K562 (cell line): ENCODE data around the gene SYNE1. TPM values are rescaled to one million over a fixed set of nuclear protein-coding genes. Genes with fewer than 3 reads are reported as not detected.

Source experiments
- KDM5B ChIP-seq: fragments of 200-600 bp; sonication (generic); IDR thresholded peaks from 2 replicates; pipeline ENCODE4 v1.6.1; 2012; ENCODE audit warnings: low read depth, mild to moderate bottlenecking, moderate library complexity, low read length, control low read depth, inconsistent platforms; ENCODE audit not compliant: insufficient replicate concordance
- MCM3 ChIP-seq: fragments of 450-650 bp; IDR thresholded peaks from 2 replicates; pipeline ENCODE4 v1.6.1; 2016
- MTA3 ChIP-seq: fragments of 450-650 bp; formaldehyde crosslinking; IDR thresholded peaks from 2 replicates; pipeline ENCODE4 v1.6.1; 2017; ENCODE audit warnings: mild to moderate bottlenecking, borderline replicate concordance
- RBM39 ChIP-seq: fragments of 200-400 bp; formaldehyde crosslinking; optimal IDR thresholded peaks from 2 replicates; pipeline ENCODE3; 2018; ENCODE audit warnings: low read depth, low read length
- SMARCB1 ChIP-seq: IDR thresholded peaks from 2 replicates; pipeline ENCODE4 v1.6.1; 2011; ENCODE audit warnings: improper control_type of control experiment, low read depth; ENCODE audit not compliant: insufficient read length
- ZBTB40 ChIP-seq, 2 experiments: fragments of 450-650 bp in 1 of 2; sonication (generic) in 1 of 2; formaldehyde crosslinking in 1 of 2; IDR thresholded peaks; 2 replicates each; pipeline versions ENCODE4 v1.7.1 to v1.9.0; 2016 to 2022; ENCODE audit warnings: inconsistent platforms in 1 of 2, mild to moderate bottlenecking in 1 of 2, missing genetic modification reagents in 1 of 2
- polyA plus RNA-seq, 8 experiments: library from polyadenylated mRNA; depleted of rRNA in 4 of 8; stranded (reverse) in 5 of 8; unstranded in 3 of 8; fragments of >200 nt; fragmentation: Nextera tagmentation in 2 of 8; fragmentation: Illumina TruSeq in 1 of 8; extraction: Ambion mirVana in 2 of 8; extraction: Trizol in 1 of 8; gene quantifications; 2 replicates each; pipeline versions ENCODE4 v1.2.1 to v1.2.3, GENCODE V29; 2011 to 2014; ENCODE audit warnings: inconsistent platforms in 1 of 8, missing spikeins in 1 of 8
- total RNA-seq, 7 experiments: library from RNA; depleted of rRNA in 6 of 7; stranded (reverse); fragments of >200 nt in 6 of 7; fragmentation: Illumina TruSeq in 2 of 7; extraction: Trizol in 2 of 7; gene quantifications; 2 replicates each; pipeline versions ENCODE4 v1.2.1 to v1.2.3, GENCODE V29; 2011 to 2021; ENCODE audit warnings: low replicate concordance in 1 of 7
- TF ChIP-seq, protein P1 (sequence below): fragments of 450-650 bp; formaldehyde crosslinking; IDR thresholded peaks from 2 replicates; pipeline ENCODE4 v1.4.0; 2020; ENCODE audit warnings: mild to moderate bottlenecking
- TF ChIP-seq, protein P2 (sequence below): fragments of 450-650 bp; conservative IDR thresholded peaks from 2 replicates; pipeline ENCODE4 v1.6.1; 2016; ENCODE audit warnings: missing genetic modification characterization, low read depth, mild to moderate bottlenecking, control low read depth, missing compliant biosample characterization

SYNE1 gene
- total and polyA plus RNA-seq, 9 of the 15 experiments (the other 6 are each of a cell fraction or from before 2014, with no cell fraction given) = under 0.01 to 0.42 (median 0.08) TPM; not detected in 1

DNA sequence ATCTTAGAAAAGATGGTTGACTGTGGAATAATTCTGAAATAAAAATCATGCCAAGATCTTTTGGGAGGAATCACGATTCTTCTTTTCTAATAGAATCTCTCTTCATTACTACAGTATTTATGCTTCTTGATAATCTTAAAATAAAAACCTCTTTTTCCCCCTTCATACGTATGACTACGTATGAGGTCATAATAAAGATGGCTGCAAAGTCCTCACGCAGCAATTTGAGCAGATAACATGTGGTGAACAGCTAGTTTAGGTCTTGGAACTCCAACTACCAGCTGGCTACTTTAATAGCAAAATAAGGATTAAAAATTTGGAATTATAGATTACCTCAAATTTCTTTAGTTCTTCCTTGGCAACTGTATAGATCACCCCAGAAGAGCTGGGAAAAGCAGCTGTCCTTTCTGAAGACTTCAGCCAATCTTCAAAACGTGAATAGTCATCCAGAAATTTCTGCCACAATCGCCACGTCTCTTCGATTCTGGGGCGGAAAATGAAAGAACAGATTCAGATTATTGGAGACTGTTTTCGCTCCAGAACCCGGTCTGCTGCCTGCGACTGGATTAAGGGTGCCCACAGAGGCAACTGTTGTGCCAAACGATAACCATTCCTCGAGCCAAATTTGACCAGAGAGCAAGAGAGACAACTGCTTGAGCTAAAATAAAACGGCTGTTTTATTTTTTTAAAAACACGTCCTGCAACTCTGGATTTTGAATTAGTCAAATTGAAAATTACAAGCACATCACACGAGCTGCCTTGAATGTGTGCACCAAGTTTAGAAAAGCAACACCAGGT is 482.4 kb downstream of the SYNE1 start (continued):
- TF ChIP-seq, protein P1, sequence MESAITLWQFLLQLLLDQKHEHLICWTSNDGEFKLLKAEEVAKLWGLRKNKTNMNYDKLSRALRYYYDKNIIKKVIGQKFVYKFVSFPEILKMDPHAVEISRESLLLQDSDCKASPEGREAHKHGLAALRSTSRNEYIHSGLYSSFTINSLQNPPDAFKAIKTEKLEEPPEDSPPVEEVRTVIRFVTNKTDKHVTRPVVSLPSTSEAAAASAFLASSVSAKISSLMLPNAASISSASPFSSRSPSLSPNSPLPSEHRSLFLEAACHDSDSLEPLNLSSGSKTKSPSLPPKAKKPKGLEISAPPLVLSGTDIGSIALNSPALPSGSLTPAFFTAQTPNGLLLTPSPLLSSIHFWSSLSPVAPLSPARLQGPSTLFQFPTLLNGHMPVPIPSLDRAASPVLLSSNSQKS (CRISPR knock-in tag) = no peak
- TF ChIP-seq MTA3 = no peak
- TF ChIP-seq, protein P2, sequence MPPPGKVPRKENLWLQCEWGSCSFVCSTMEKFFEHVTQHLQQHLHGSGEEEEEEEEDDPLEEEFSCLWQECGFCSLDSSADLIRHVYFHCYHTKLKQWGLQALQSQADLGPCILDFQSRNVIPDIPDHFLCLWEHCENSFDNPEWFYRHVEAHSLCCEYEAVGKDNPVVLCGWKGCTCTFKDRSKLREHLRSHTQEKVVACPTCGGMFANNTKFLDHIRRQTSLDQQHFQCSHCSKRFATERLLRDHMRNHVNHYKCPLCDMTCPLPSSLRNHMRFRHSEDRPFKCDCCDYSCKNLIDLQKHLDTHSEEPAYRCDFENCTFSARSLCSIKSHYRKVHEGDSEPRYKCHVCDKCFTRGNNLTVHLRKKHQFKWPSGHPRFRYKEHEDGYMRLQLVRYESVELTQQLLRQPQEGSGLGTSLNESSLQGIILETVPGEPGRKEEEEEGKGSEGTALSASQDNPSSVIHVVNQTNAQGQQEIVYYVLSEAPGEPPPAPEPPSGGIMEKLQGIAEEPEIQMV (tag) = no peak
- no peak for TF ChIP-seq KDM5B
- TF ChIP-seq ZBTB40 (IDR thresholded peaks at IDR 0.05) = no peak
- no peak for TF ChIP-seq ZBTB40 (CRISPR knock-in tag; IDR thresholded peaks at IDR 0.05)
- TF ChIP-seq SMARCB1 = no peak
- TF ChIP-seq RBM39 = no peak
- no peak for TF ChIP-seq MCM3
